NT2/D1 (cell line): ENCODE results near the gene TSPAN14.

Experiments used
- DNase-seq: peaks from one replicate; pipeline ENCODE4 v3.0.0-alpha.2; 2011; ENCODE audit warnings: low read depth, low spot score
- H3K27me3 ChIP-seq: 2 replicates; pipeline ENCODE4 v1.6.0; 2011; ENCODE audit warnings: mild to moderate bottlenecking; ENCODE audit not compliant: insufficient read length, insufficient read depth
- H3K36me3 ChIP-seq: 2 replicates; pipeline ENCODE4 v1.6.1; 2011; ENCODE audit warnings: mild to moderate bottlenecking, low read length, mixed read lengths; ENCODE audit not compliant: insufficient read depth, insufficient read length
- H3K4me1 ChIP-seq: 2 replicates; pipeline ENCODE4 v1.5.1; 2011; ENCODE audit not compliant: insufficient read depth, insufficient read length
- H3K4me3 ChIP-seq: 2 replicates; pipeline ENCODE4 v1.5.1; 2011; ENCODE audit warnings: low read depth; ENCODE audit not compliant: insufficient read length
- H3K9ac ChIP-seq: 2 replicates; pipeline ENCODE4 v1.6.0; 2011; ENCODE audit warnings: low read depth; ENCODE audit not compliant: insufficient read length
- H3K9me3 ChIP-seq: 2 replicates; pipeline ENCODE4 v1.5.1; 2011; ENCODE audit warnings: mild to moderate bottlenecking, low read length; ENCODE audit not compliant: insufficient read depth
- SUZ12 ChIP-seq: IDR thresholded peaks from 2 replicates; pipeline ENCODE4 v1.6.1; 2011; ENCODE audit not compliant: insufficient read length, insufficient read depth; ENCODE audit errors: extremely low read depth
- YY1 ChIP-seq: IDR thresholded peaks from 2 replicates; pipeline ENCODE4 v1.6.1; 2011; ENCODE audit not compliant: insufficient read length, insufficient read depth
- ZNF274 ChIP-seq: IDR thresholded peaks from 2 replicates; pipeline ENCODE4 v1.6.1; 2011; ENCODE audit warnings: mild to moderate bottlenecking, low read depth, low read length

TSPAN14 gene

DNA sequence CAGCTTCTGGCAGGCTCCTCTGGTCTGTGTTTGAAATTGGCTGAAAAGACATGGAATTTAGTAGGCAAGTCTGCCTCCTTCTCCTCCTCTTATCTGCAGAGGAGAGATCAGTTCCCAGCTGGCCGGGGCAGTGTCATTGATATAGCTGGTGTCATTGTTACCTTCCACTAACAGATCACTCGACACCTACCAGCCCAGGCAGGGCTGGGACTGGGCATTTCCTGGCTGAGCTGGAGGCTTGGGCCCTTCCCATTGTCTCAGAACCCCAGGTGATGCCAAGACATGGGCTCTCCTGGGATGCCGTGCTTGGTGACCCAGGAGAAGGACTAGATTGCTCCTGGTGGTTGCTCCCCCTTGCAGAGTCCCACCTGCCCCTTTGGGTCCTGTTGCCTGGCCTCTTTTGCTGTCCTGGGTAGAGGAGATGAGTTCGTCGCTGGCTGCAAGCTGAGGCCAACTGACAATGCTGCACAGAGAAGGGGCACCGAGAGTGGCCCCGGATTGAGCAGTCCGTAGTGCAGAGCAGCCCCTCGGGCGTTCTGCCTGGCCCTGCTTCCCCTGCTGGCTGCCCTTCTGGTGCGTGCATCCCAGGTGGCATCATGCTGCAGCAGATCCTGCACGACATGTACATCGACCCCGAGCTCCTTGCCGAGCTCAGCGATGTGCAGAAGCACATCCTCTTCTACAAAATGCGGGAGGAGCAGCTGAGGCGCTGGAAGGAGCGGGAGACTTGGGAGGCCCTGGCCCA is 83.8 kb downstream of the TSPAN14 start, which contains the start of gene SH2D4B:
TSS of gene SH2D4B (plus strand) at position 167 of the 745 bp plus-strand sequence. CDS start at position 597, 430 bp downstream.
- Histone ChIP-seq H3K9ac (no peak within 1 kb of the TSS), H3K9me3 (no peaks in the 10 kb centered on the region), H3K36me3 (no peaks in the 10 kb centered on the region), H3K4me3 (no peak within 1 kb of the TSS), H3K27me3 (no peaks in the 10 kb centered on the region), H3K4me1 (no peaks in the 10 kb centered on the region)
- DNase-seq: no peak
- TF ChIP-seq YY1: no peak

DNA sequence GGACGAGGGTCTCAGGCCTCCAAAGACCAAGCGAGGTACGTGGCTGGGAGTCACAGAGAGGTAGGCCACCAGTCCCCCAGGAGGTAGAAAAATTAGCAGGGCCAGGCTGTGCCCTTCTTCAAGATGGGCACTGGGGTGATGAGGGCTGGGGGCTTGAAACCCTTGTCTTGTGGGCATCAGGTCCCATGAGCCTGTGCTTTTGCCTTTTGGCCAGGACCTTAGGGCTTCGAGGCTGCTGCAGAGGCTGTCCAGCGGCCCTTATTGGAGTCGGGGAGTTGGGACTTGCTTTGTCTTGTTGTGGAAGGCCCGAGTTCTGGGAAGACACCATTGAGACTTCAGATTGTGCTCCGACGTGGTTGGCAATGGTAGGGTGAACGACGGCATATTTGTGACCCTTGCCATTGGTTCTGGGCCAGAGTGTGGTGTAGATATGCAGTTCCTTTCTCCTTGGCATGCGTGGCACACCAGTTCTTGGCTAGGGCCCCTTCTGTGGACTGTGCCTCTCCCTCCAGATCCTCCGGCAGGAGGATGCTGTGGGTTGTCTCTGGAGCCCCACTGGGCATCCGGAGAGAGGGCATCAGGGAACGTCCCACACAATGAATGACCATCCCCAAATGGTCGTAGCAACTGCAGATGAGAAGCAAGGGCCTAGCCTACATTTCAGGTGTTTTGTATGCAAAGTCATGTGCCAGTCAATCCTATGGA is 84.5 kb downstream of the TSPAN14 start:
- H3K9me3 ChIP-seq: no peaks in the 10 kb centered on the region
- no peaks in the 10 kb centered on the region for H3K36me3 ChIP-seq
- no peak overlapping the region for H3K9ac ChIP-seq
- no peaks in the 10 kb centered on the region for H3K4me1 ChIP-seq
- DNase-seq: no peak
- TF ChIP-seq ZNF274 (no peak), YY1 (no peak), SUZ12 (no peak)
- no peak overlapping the region for H3K4me3 ChIP-seq
- H3K27me3 ChIP-seq: no peaks in the 10 kb centered on the region

DNA sequence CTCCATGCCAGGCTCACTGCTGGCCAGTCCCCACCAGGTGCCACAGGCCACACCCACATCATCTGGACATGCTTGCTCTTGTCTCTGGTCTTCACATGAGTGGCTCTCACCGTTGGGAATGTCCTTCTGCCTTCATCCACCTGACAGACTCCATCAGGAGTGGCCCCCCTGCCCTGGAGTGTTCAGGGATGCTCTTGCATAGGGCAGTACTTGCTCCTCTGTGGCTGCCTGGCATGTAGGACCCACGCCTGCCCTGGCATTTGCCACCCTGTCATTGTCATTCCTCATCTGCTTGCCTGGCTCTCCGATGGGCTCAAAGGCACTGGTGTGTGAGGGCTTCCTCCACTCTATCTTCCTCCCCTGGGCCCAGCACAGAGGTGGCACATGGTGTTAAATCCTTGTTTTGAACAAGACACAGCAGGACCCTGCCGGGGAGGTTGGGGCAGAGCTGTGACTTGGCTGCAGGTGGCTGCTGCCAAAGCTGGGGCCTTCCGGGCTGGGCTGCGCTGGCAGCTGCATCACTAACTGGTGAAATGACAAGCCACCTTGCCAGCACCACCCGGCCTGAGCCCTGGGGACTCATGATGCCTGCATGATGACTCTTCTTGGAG is 85.4 kb downstream of the TSPAN14 start:
- Histone ChIP-seq H3K4me1 (no peaks in the 10 kb centered on the region), H3K9me3 (no peaks in the 10 kb centered on the region), H3K36me3 (no peaks in the 10 kb centered on the region), H3K4me3 (no peak overlapping the region), H3K27me3 (no peaks in the 10 kb centered on the region), H3K9ac (no peak overlapping the region)
- no peak for DNase-seq
- no peak for TF ChIP-seq SUZ12
- TF ChIP-seq ZNF274: no peak
- TF ChIP-seq YY1: no peak

DNA sequence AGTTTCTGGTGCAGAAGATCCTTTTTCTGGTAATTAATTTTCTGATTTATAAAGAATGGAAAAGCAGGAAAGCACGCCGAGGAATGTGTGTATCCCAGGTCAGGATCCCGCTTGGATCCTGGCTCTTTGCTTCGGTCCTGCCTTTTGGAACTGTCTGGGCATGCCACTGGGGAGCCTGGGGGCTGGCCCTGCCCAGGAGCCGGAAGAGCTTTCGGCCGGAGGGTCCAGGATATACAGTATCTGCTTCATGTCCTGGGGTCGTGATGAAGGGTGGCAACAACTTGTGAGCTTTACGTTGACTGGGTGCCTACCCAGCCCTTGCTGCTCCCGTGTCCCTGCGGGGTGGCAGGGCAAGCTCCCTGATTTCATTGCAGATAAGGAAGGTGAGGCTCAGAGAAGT is 86.0 kb downstream of the TSPAN14 start:
- H3K4me3 ChIP-seq: no peak overlapping the region
- H3K9ac ChIP-seq: no peak overlapping the region
- no peaks in the 10 kb centered on the region for H3K27me3 ChIP-seq
- H3K36me3 ChIP-seq: no peaks in the 10 kb centered on the region
- no peaks in the 10 kb centered on the region for H3K9me3 ChIP-seq
- no peaks in the 10 kb centered on the region for H3K4me1 ChIP-seq
- no peak for DNase-seq
- no peak for TF ChIP-seq ZNF274
- TF ChIP-seq YY1: no peak
- no peak for TF ChIP-seq SUZ12

DNA sequence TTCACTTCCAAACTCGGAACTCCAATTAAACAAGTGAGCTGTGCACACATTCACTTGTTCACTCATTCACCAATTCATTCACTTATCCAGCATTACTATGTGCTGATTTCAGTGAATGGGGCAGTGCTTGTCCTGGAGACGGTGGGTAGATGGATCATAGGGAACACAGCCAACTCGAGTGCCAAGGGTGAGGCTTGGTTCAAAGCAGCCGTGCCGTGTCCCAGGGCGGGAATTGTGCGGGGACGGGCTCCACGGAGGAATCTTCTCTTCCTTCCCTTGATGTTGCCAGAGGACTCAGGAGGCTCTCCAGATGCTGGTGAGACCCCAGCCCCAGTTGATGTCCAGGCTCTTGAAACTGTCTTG is 86.5 kb downstream of the TSPAN14 start:
- no peak for DNase-seq
- H3K9ac ChIP-seq: no peak overlapping the region
- no peak overlapping the region for H3K4me3 ChIP-seq
- H3K36me3 ChIP-seq: no peaks in the 10 kb centered on the region
- H3K9me3 ChIP-seq: no peaks in the 10 kb centered on the region
- H3K4me1 ChIP-seq: no peaks in the 10 kb centered on the region
- TF ChIP-seq SUZ12 (no peak), YY1 (no peak), ZNF274 (no peak)
- no peaks in the 10 kb centered on the region for H3K27me3 ChIP-seq

DNA sequence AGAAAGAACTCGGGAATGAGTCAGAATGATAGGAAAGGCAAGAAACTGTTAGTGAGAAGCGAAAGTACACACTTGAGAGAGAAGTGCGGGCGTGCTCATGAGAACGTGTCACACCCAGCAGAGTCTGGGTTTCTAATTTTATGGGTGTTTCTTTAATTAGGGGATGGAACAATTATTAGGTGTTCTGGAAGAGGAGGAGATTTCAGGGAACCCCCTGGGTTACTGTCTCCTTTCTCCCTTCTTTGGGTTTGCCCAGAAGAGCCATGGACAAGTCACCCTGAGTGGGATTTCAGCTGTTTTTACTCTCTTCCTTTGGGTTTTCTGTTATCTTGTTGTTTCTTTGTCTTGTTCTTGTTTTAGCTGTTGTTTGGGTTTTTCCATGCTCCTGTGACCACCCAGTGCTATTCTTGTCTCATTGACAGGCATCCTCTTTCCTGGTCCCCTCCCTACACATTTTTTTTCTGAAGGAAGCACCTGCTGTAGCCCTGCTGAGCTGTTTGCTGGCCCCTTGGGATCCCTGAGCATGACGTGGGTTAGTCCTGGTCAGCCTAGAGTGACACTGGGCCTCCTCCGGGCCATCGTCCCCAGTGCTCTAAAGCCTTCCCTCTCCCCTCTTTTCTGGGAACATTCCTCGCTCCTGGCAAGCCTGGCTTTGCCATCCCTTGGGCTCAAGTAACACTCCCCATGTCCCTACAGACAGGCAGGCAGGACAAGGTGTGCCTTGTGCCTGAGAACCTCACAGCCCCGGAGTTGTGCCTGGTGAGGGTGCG is 87.1 kb downstream of the TSPAN14 start:
- no peak for TF ChIP-seq SUZ12
- no peak for TF ChIP-seq YY1
- TF ChIP-seq ZNF274: no peak
- H3K4me1 ChIP-seq: no peaks in the 10 kb centered on the region
- no peak overlapping the region for H3K9ac ChIP-seq
- H3K9me3 ChIP-seq: no peaks in the 10 kb centered on the region
- H3K4me3 ChIP-seq: no peak overlapping the region
- no peaks in the 10 kb centered on the region for H3K36me3 ChIP-seq
- H3K27me3 ChIP-seq: no peaks in the 10 kb centered on the region
- no peak for DNase-seq

DNA sequence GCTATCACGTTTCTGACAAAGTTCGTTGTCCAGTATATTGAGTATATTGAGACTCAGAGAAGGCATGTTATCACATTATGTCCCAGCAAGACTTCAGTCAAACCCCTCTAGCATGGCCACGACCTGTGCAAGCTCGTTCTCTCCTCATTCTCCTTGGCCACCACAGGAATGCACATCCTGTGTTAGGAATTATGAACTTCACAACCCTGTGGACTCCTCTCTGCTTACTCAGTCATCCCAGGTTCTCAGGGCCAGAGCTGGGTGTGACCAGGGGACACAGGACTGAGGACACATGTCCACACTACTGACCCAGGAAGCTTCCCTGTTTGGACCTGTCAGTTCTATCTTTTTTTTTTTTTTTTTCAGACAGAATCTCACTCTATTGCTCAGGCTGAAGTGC is 87.9 kb downstream of the TSPAN14 start:
- TF ChIP-seq ZNF274 (no peak), YY1 (no peak), SUZ12 (no peak)
- Histone ChIP-seq H3K27me3 (no peaks in the 10 kb centered on the region), H3K4me3 (no peak overlapping the region), H3K4me1 (no peaks in the 10 kb centered on the region), H3K9me3 (no peaks in the 10 kb centered on the region), H3K9ac (no peak overlapping the region), H3K36me3 (no peaks in the 10 kb centered on the region)
- no peak for DNase-seq
